GM10847 (cell line): ENCODE results near the gene CD276.

Experiments
- POLR2A ChIP-seq: IDR thresholded peaks from 2 replicates; pipeline ENCODE4 v1.6.1; 2011; ENCODE audit not compliant: insufficient read length; ENCODE audit errors: extremely low read depth

The CD276 gene

DNA sequence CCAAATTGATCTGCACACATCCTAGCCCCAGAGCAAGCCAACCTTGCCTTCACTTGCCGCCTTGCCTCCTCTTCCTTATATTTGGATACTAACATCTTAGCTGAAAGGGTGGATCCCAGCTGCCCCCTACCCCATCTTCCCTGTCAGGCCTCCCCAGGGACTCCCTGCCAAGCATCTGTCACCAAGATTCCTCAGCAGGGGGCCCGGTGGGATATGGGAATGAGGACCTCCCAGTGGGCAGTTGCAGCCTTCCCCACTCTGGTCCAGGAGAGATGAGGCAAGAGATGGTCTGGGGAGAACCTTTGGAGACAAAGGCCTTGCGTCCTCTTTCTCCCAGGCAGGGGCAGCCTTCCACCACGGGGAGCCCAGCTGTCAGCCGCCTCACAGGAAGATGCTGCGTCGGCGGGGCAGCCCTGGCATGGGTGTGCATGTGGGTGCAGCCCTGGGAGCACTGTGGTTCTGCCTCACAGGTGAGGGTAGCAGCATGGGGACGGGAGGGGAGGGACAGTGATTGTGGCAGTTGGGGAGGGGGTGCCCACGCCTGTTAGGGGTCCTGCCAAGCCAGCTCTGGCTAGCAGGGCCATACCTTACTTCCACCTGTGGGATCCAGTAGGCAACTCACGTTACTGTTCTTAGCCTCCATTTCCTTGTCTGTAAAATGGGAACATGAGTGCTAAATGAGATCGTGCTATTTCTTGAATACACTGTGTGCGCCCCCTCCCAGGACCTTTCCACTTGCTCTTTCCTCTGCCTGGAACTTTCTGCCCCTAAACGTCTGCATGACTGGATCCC, 15.3 kb downstream of the CD276 start:
- no peak for TF ChIP-seq POLR2A

GRCh38 chr15:73700041-73700842, 16.1 kb downstream of the CD276 start:
- TF ChIP-seq POLR2A, result no peak

- no peak for TF ChIP-seq POLR2A
These were observed 20.9 kb downstream of the CD276 start for GRCh38 chr15:73704869-73705645.

DNA sequence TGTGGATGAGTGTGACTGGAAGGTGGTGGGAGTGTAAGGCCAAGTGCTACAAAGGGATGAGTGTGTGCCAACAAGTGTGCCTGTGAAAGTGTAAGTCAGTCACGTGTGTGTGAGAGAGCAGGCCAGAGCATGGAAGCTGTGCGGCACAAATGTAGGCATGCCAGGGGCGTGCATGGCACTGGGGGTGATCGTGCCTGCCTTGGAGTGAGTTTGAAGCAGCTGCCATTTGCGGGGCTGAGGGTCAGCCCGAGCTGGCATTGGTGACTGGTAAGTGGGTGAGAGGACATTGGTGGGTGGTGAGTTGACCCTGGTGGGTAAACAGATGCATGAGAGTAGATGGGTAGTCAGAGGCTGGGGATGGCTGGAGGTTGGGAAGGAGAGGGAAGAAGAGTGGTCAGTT, 24.5 kb downstream of the CD276 start:
- no peak for TF ChIP-seq POLR2A

DNA sequence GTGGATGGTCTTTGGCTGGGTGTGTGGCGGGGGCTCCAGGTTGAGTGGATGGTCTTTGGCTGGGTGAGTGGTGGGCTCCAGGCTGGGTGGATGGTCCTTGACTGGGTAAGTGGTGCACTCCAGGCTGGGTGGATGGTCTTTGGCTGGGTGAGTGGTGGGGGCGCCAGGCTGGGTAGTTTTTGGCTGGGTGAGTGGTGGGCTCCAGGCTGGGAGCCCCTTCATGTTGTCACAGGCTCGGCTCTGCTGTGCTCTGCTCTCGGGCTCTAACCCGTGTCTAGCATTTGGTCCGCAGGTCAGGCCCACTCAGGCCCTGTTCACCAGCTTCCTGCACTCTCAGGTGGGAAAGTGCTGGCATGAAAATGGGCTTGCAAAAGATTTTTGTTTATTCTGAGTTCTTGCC, 25.1 kb downstream of the CD276 start:
- TF ChIP-seq POLR2A, result no peak

GRCh38 chr15:73709686-73710085, 25.5 kb downstream of the CD276 start:
- TF ChIP-seq POLR2A, result no peak

DNA sequence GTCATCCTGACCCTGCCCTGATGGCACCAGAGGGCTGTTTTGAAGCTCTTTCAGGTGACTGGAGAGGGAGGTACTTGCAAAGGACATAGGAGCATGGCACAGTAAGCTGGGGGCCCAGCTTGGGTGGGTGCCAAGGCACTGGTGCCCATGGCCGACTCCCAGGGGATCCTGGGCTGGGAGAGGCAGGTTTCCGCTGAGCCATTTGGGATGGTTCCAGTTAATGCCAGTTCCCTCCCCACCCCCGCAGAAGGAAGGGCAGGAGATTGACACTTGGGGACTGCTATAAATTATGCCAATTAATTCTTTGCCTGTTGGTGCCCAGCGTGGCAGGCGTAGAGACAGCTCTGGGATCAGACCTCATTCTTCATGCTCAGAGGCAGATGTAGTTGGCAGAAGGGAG, 26.1 kb downstream of the CD276 start:
- no peak for TF ChIP-seq POLR2A

GRCh38 chr15:73711526-73711925, 27.3 kb downstream of the CD276 start:
- TF ChIP-seq POLR2A, result no peak

DNA sequence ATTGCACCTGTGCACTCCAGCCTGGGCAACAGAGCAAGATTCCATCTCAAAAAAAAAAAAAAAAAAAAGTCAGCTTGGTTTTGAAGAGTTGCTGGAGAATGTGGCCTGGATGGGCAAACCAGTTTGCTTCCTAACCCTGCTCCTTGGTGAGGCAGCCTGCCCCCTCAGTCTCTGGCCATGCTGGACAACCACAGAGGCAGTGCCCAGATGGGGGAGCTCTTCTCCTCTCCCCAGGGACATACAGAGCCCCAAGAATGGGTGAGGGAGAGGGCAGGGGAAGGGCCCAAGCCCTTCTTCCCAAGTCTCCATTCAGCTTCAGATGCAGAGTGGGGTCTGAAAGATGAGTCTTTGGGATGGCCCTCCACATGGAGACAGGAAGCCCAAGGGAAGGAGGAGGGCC, 27.9 kb downstream of the CD276 start:
- TF ChIP-seq POLR2A, result no peak

- TF ChIP-seq POLR2A, result no peak
These were observed 30.6 kb downstream of the CD276 start for GRCh38 chr15:73714695-73715301.

GRCh38 chr15:73715417-73715816, 31.2 kb downstream of the CD276 start:
- TF ChIP-seq POLR2A, result no peak

DNA sequence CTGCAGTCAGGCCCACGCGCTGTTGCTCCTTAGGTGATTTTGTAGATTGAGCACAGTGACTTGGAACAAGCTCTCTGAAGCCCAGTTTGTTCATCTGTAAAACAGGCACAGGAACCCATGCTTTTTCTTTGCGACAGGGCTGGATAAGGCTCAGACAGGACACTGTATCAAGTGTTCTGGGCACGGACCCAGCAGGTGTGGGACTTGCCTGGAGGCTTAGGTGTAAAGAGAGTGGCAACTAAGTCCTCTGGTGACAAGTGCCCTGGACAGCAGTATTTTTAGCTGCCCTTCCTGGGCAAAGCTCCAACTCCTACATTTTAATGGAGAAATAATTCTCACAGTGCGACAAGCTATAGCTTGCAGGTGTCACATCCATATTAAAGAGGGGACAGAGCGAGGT, 32.2 kb downstream of the CD276 start:
- no peak for TF ChIP-seq POLR2A

- no peak for TF ChIP-seq POLR2A
These were observed 33.0 kb downstream of the CD276 start for GRCh38 chr15:73717206-73717605.

GRCh38 chr15:73717802-73718201, 33.6 kb downstream of the CD276 start:
- no peak for TF ChIP-seq POLR2A

DNA sequence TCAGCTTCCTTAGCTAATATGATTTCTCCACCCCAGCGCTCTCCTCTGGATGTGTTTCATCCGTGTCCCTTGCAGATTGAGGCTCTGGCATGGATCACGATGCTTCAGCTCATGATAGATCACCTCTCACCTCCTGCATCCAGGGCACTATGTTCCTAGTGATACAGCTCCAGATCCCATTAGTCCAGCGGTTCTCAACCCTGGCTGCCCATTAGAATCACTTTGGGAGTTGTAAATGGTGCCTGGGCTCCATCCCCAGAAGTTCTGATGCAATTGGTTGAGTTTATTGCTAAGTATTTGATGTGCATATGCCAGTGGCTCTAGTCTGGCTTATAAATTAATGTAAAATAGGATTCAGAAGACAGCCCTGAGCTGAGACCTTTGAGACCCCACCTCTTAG, 34.5 kb downstream of the CD276 start:
- TF ChIP-seq POLR2A, result no peak

GRCh38 chr15:73722425-73722824, 38.2 kb downstream of the CD276 start:
- no peak for TF ChIP-seq POLR2A

DNA sequence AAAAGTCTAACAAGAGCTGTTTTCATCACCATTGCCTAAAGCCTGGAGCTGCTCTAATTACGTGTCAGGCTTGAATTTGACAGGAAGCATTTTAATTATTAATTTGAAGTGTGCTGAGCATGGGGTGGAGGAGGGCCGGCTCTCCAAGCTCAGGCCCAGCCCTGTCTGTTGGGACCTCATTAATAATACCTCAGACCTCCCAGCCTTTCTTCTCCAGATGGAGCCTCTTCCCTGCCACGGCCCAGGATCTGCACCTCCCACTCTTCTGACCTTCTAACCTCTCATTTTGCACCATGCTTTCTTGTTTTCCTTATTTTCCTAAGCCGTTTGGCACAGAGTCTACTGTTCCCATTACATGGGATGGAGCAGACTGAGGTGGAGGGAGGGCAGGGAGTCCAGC, 39.0 kb downstream of the CD276 start:
- TF ChIP-seq POLR2A, result no peak
